BE2C (cell line): ENCODE measurements around the gene SOST.

ENCODE experiments used
- DNase-seq: peaks from one replicate; pipeline ENCODE4 v3.0.0-alpha.2; 2020
- H3K27me3 ChIP-seq: fragments of 250-450 bp; sonication (Bioruptor Pico); 2 replicates; pipeline ENCODE4 v1.5.1; 2020; ENCODE audit warnings: mild to moderate bottlenecking
- H3K36me3 ChIP-seq: fragments of 250-450 bp; sonication (Bioruptor Pico); 2 replicates; pipeline ENCODE4 v1.5.1; 2020; ENCODE audit warnings: mild to moderate bottlenecking
- H3K4me1 ChIP-seq: fragments of 250-450 bp; sonication (Bioruptor Pico); 2 replicates; pipeline ENCODE4 v1.5.1; 2020
- H3K4me3 ChIP-seq: 2 replicates; pipeline ENCODE4 v1.5.1; 2011; ENCODE audit warnings: low read depth, low read length
- H3K9me3 ChIP-seq: fragments of 250-450 bp; sonication (Bioruptor Pico); 2 replicates; pipeline ENCODE4 v1.5.1; 2020
- TF ChIP-seq, protein P1 (sequence below): IDR thresholded peaks from 2 replicates; pipeline ENCODE4 v1.5.1; 2012; ENCODE audit warnings: mild to moderate bottlenecking, low read depth, low read length

SOST gene

DNA sequence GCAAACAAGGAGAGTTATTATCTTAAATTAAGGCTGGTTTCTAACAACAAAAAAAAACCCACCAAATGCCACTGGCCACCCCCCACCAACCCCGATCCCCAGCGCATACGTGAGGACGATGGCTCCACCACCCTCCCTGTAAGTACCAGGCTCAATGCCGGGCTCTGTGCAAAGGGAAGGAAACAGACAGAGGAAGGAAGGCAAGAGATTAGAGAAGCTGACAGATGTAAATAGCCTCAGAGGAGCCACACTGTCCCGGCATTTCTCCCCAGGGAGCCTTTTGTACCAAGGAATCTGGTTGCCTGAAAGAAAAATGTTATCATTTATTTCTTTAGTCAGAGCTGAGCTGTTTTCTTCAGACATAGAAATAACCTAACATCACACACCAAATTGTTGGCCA, 13.1 kb downstream of the SOST start:
- H3K4me3 ChIP-seq: no peak overlapping the region
- TF ChIP-seq, protein P1, sequence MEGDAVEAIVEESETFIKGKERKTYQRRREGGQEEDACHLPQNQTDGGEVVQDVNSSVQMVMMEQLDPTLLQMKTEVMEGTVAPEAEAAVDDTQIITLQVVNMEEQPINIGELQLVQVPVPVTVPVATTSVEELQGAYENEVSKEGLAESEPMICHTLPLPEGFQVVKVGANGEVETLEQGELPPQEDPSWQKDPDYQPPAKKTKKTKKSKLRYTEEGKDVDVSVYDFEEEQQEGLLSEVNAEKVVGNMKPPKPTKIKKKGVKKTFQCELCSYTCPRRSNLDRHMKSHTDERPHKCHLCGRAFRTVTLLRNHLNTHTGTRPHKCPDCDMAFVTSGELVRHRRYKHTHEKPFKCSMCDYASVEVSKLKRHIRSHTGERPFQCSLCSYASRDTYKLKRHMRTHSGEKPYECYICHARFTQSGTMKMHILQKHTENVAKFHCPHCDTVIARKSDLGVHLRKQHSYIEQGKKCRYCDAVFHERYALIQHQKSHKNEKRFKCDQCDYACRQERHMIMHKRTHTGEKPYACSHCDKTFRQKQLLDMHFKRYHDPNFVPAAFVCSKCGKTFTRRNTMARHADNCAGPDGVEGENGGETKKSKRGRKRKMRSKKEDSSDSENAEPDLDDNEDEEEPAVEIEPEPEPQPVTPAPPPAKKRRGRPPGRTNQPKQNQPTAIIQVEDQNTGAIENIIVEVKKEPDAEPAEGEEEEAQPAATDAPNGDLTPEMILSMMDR: no peak

DNA sequence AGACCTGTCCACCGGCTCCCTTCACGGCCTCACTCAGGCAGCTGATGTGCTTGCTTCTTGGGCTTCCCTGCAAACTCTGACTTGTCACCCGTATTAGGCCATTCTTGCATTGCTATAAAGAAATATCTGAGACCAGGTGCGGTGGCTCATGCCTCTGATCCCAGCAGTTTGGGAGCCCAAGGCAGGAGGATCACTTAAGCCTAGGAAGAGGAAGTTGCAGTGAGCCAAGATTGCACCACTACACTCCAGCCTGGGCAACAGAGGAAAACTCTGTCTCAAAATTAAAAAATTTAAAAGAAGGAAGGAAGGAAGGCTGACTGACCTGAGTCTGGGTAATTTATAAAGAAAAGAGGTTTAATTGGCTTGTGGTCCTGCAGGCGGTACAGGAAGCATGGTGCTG, 17.0 kb downstream of the SOST start:
- DNase-seq: no peak
- H3K36me3 ChIP-seq: no peaks in the 10 kb centered on the region
- H3K9me3 ChIP-seq: no peaks in the 10 kb centered on the region
- TF ChIP-seq, protein P1: no peak
- H3K27me3 ChIP-seq: no peaks in the 10 kb centered on the region
- H3K4me1 ChIP-seq: peaks cover 7% of the 10 kb centered on the region
- H3K4me3 ChIP-seq: no peak overlapping the region

More for the DNA sequence above, 13.1 kb downstream of the SOST start:
- H3K36me3 ChIP-seq: no peaks in the 10 kb centered on the region
- no peaks in the 10 kb centered on the region for H3K27me3 ChIP-seq
- no peaks in the 10 kb centered on the region for H3K9me3 ChIP-seq
- H3K4me1 ChIP-seq: peaks cover 7% of the 10 kb centered on the region
- peak; percentile 52 for DNase-seq

DNA sequence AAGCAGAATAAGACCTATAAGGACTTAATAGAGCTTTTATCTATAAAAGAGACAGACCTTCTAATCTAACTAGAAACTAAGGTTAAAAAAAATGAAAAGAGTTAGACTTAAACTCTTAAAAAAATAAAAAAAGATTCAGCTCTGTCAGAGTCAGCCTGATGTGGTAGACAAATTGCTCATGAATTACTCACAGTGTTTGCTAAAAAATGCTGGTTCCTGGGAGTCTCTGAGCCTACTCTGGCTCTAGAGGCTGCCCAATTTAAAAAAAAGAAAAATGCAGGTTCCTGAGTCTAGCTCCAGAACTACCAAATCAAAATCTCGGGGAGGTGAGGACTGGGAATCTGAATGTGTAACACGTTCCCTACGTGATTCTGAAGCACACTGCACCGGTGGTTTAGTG, 18.1 kb downstream of the SOST start:
- TF ChIP-seq, protein P1: no peak
- DNase-seq: no peak
- H3K36me3 ChIP-seq: no peaks in the 10 kb centered on the region

DNA sequence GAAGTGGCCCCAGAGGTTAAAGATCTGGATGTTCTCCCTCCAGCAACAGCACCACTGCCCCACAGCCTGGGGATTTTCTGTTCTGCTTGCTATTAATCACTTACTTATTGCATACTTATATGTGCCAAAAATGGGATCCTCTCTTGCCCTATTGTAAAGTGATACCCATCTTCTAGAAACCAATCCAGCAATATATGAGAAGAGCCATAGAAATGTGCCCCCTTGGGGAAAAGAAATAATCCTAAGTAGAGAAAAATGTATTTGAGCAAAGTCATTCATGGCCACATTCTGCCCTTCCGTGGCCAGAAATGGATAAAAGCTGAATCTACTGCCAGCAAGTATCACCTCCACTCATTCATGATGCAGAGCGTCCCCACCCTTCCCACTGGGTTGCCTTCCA, 20.9 kb downstream of the SOST start:
- DNase-seq: no peak
- Histone ChIP-seq H3K27me3 (no peaks in the 10 kb centered on the region), H3K4me3 (no peak overlapping the region), H3K9me3 (no peaks in the 10 kb centered on the region), H3K36me3 (no peaks in the 10 kb centered on the region), H3K4me1 (no peaks in the 10 kb centered on the region)
- TF ChIP-seq, protein P1: no peak

More for the DNA sequence above, 18.1 kb downstream of the SOST start:
- H3K27me3 ChIP-seq: no peaks in the 10 kb centered on the region
- H3K4me1 ChIP-seq: peaks cover 7% of the 10 kb centered on the region; the same call in 1 of the 2 replicates
- no peaks in the 10 kb centered on the region for H3K9me3 ChIP-seq
- H3K4me3 ChIP-seq: no peak overlapping the region

DNA sequence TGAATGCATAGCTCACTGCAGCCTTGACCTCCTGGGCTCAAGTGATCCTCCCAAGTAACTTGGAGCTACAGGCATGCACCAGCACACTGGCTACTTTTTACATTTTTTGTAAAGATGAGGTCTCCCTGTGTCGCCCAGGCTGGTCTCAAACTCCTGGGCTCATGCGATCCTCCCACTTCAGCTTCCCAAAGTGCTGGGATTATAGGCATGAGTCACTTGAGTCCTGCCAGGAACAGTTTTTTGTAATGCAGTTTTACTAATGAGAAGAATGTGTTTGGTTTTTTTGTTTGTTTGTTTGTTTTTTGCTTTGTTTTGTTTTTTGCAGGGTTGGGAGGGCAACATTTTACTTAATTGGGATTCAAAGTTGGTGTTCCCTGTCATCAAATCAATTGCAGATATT, 22.2 kb downstream of the SOST start:
- no peaks in the 10 kb centered on the region for H3K4me1 ChIP-seq
- TF ChIP-seq, protein P1: no peak
- H3K27me3 ChIP-seq: no peaks in the 10 kb centered on the region
- no peaks in the 10 kb centered on the region for H3K36me3 ChIP-seq
- no peak overlapping the region for H3K4me3 ChIP-seq
- H3K9me3 ChIP-seq: no peaks in the 10 kb centered on the region
- no peak for DNase-seq

DNA sequence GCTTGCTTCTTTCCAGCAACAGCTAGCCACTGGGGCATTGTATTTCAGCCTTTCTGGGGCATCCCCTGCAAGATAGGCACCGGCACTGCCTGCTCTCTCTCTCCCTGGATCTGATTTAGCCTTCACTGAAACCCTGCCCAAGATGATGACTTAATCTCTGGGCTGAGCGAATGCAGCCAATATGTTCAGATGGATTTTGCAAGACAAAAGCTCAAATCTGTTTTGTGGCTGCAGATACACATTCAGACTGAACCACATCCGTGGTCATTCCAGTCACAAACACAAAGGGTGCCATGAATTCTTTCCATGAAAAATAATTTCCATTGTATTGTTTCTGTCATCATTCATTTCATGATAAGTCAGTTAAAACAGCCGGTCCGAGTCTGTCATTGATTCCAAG, 24.2 kb downstream of the SOST start:
- DNase-seq: no peak
- no peaks in the 10 kb centered on the region for H3K27me3 ChIP-seq
- TF ChIP-seq, protein P1: no peak

More for the DNA sequence above, 24.2 kb downstream of the SOST start:
- no peaks in the 10 kb centered on the region for H3K9me3 ChIP-seq
- H3K4me1 ChIP-seq: no peaks in the 10 kb centered on the region
- no peak overlapping the region for H3K4me3 ChIP-seq
- H3K36me3 ChIP-seq: no peaks in the 10 kb centered on the region
